Ovary (tissue), 3 donors: Measurements from ENCODE around the gene CCDC137.

Source experiments
- POLR2A ChIP-seq: fragments of 450-650 bp; IDR thresholded peaks from one replicate; pipeline ENCODE4 v1.6.1; 2017; ENCODE audit warnings: antibody characterized with exemption, mild to moderate bottlenecking, moderate library complexity
- TF ChIP-seq, protein P1 (sequence below), 3 donors: fragments of 450-650 bp in 2 of 3; fragments of 200-600 bp in 1 of 3; IDR thresholded peaks; one replicate each; pipeline versions ENCODE4 v1.5.1 to v1.8.0; 2016 to 2022; ENCODE audit warnings: antibody characterized with exemption in 3 of 3, mild to moderate bottlenecking in 1 of 3
- donor health status: DM: no; HTN: no; CAD: no.

DNA sequence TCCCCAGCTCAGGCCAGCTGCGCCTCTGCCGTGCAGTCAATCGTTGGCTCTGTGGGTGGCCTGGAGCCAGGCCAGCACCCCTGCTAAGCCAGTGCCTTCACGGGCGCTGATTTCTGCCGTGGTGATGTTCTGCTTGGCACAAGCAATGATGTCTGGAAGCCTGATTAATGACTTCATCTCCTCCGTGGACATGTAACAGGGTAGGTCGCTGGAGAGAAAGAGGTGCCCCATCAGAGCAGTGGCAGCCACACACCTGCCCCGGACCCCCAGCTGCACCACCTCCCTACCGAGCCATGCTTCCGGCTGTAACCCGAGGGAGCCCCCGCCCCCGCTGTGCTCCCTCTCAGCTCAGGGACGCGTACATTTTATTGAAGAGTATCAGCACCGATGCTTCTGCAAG lies 15.1 kb downstream of the CCDC137 start:
- TF ChIP-seq POLR2A: no peak
- TF ChIP-seq, protein P1, sequence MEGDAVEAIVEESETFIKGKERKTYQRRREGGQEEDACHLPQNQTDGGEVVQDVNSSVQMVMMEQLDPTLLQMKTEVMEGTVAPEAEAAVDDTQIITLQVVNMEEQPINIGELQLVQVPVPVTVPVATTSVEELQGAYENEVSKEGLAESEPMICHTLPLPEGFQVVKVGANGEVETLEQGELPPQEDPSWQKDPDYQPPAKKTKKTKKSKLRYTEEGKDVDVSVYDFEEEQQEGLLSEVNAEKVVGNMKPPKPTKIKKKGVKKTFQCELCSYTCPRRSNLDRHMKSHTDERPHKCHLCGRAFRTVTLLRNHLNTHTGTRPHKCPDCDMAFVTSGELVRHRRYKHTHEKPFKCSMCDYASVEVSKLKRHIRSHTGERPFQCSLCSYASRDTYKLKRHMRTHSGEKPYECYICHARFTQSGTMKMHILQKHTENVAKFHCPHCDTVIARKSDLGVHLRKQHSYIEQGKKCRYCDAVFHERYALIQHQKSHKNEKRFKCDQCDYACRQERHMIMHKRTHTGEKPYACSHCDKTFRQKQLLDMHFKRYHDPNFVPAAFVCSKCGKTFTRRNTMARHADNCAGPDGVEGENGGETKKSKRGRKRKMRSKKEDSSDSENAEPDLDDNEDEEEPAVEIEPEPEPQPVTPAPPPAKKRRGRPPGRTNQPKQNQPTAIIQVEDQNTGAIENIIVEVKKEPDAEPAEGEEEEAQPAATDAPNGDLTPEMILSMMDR (IDR thresholded peaks at IDR 0.05): no peak
